Measurements from ENCODE around the gene L3HYPDH.

DNA sequence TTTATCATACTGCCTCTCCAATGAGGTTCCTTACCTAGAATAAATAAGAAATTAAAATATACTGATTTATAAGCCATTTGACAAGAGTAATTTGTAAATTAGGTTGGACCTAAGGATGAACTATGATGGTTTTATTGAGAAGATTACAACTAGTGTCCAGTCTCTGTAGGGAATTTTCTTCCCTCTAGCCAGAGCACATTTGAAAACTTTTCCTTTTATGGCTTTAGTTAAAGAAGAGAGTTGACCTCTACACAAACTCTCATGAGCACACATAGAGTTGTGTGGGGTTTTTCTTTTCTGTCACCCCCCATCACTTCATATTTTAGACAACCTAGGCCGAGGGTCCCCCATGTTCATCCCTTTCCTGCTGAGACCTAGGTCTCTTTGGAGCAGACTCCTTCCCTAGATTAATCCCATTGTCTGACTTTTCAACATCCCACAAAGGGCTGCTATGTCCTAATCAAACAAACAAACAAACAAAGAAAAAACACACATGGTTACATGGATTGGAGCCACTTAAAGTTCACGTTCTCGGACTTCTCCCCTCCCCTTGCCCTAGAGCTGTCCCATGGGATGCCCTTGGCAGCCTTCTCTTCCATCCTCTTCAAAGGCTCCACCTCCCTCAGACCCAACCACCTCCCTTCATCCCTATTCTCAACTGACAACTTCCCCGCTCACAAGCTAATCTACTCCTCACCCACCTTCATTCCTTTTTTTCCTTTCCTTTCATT is 59.7 kb downstream of the L3HYPDH start:
- no peak for TF ChIP-seq SIN3A (IDR thresholded peaks at IDR 0.05; ENCODE audit: borderline replicate concordance, insufficient read depth, low read length)
- TF ChIP-seq, protein P1, sequence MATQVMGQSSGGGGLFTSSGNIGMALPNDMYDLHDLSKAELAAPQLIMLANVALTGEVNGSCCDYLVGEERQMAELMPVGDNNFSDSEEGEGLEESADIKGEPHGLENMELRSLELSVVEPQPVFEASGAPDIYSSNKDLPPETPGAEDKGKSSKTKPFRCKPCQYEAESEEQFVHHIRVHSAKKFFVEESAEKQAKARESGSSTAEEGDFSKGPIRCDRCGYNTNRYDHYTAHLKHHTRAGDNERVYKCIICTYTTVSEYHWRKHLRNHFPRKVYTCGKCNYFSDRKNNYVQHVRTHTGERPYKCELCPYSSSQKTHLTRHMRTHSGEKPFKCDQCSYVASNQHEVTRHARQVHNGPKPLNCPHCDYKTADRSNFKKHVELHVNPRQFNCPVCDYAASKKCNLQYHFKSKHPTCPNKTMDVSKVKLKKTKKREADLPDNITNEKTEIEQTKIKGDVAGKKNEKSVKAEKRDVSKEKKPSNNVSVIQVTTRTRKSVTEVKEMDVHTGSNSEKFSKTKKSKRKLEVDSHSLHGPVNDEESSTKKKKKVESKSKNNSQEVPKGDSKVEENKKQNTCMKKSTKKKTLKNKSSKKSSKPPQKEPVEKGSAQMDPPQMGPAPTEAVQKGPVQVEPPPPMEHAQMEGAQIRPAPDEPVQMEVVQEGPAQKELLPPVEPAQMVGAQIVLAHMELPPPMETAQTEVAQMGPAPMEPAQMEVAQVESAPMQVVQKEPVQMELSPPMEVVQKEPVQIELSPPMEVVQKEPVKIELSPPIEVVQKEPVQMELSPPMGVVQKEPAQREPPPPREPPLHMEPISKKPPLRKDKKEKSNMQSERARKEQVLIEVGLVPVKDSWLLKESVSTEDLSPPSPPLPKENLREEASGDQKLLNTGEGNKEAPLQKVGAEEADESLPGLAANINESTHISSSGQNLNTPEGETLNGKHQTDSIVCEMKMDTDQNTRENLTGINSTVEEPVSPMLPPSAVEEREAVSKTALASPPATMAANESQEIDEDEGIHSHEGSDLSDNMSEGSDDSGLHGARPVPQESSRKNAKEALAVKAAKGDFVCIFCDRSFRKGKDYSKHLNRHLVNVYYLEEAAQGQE (IDR thresholded peaks at IDR 0.05; ENCODE audit: insufficient read depth in 1 of 2, low read depth in 2 of 2, low read length in 2 of 2) = no peak
- TF ChIP-seq POLR2AphosphoS5 (IDR thresholded peaks at IDR 0.05; ENCODE audit: low read depth, low read length) = no peak
- no peak for TF ChIP-seq TAF1 (IDR thresholded peaks at IDR 0.05; ENCODE audit: borderline replicate concordance, insufficient read depth, low read length)

All from PFSK-1 (cell line).